DND-41 (cell line): ENCODE data around the gene ONECUT1.

Source experiments
- ATAC-seq: fragments of 200-7000 bp; cut with Tn5 transposase; 3 replicates; pipeline ENCODE4 v1.9.1; 2021; ENCODE audit warnings: low read depth; ENCODE audit not compliant: insufficient read depth
- DNase-seq: peaks from one replicate; pipeline ENCODE4 v3.0.0-alpha.2; 2020
- H2AFZ ChIP-seq: 2 replicates; pipeline ENCODE4 v1.6.0; 2012; ENCODE audit warnings: low read depth, low read length
- H3K27ac ChIP-seq: 2 replicates; pipeline ENCODE4 v1.5.1; 2012; ENCODE audit warnings: low read length, inconsistent platforms
- H3K27me3 ChIP-seq: fragments of 200-600 bp; sonication (generic); 2 replicates; pipeline ENCODE4 v1.6.0; 2012; ENCODE audit warnings: low read length, mild to moderate bottlenecking, inconsistent platforms; ENCODE audit not compliant: insufficient read depth, poor library complexity
- H3K36me3 ChIP-seq: 2 replicates; pipeline ENCODE4 v1.5.1; 2012; ENCODE audit warnings: low read length, inconsistent platforms; ENCODE audit not compliant: insufficient read depth
- H3K4me1 ChIP-seq: 2 replicates; pipeline ENCODE4 v1.5.1; 2012; ENCODE audit warnings: mild to moderate bottlenecking, low read length; ENCODE audit not compliant: insufficient read depth
- H3K4me2 ChIP-seq: 2 replicates; pipeline ENCODE4 v1.6.0; 2012; ENCODE audit warnings: mild to moderate bottlenecking, moderate library complexity, low read length, inconsistent platforms; ENCODE audit not compliant: insufficient read depth
- H3K4me3 ChIP-seq, 2 experiments: fragments of 200-600 bp in 1 of 2; shearing (Covaris generic) in 1 of 2; 2 replicates each; pipeline ENCODE4 v1.5.1; 2012 to 2016; ENCODE audit warnings: inconsistent platforms in 2 of 2, low read length in 2 of 2, mild to moderate bottlenecking in 2 of 2, low read depth in 1 of 2, moderate library complexity in 1 of 2
- H3K79me2 ChIP-seq: 2 replicates; pipeline ENCODE4 v1.6.0; 2012; ENCODE audit warnings: low read length, inconsistent platforms; ENCODE audit not compliant: insufficient read depth
- H3K9ac ChIP-seq: 2 replicates; pipeline ENCODE4 v1.6.0; 2012; ENCODE audit warnings: low read depth, mild to moderate bottlenecking, inconsistent platforms, low read length, moderate library complexity
- H3K9me3 ChIP-seq: 2 replicates; pipeline ENCODE4 v1.5.1; 2012; ENCODE audit warnings: low read length, moderate library complexity, mild to moderate bottlenecking, inconsistent platforms; ENCODE audit not compliant: insufficient read depth, severe bottlenecking
- H4K20me1 ChIP-seq: 2 replicates; pipeline ENCODE4 v1.6.0; 2012; ENCODE audit warnings: low read length; ENCODE audit not compliant: insufficient read depth
- CTCF ChIP-seq: IDR thresholded peaks from 2 replicates; pipeline ENCODE4 v1.5.1; 2012; ENCODE audit warnings: borderline replicate concordance, low read length, moderate library complexity, mild to moderate bottlenecking; ENCODE audit not compliant: poor library complexity, severe bottlenecking; ENCODE audit errors: extremely low read depth
- EZH2 ChIP-seq: IDR thresholded peaks from 3 replicates; pipeline ENCODE4 v1.6.1; 2012; ENCODE audit warnings: borderline replicate concordance, low read depth, mild to moderate bottlenecking, moderate library complexity, low read length, inconsistent platforms; ENCODE audit not compliant: severe bottlenecking

The ONECUT1 gene

GRCh38 chr15:52783191-52783829 lies 6.8 kb downstream of the ONECUT1 start:
- Histone ChIP-seq H3K4me1 (no peaks in the 10 kb centered on the region), H3K36me3 (no peaks in the 10 kb centered on the region), H3K4me2 (no peak overlapping the region), H4K20me1 (no peaks in the 10 kb centered on the region), H3K79me2 (no peaks in the 10 kb centered on the region), H3K9ac (no peak overlapping the region), H2AFZ (no peak overlapping the region), H3K27me3 (no peaks in the 10 kb centered on the region), H3K27ac (no peak overlapping the region), H3K4me3 (no peak overlapping the region), H3K9me3 (peaks cover 2% of the 10 kb centered on the region)
- TF ChIP-seq EZH2 (no peak), CTCF (no peak)
- DNase-seq (no peak), ATAC-seq (no peak)

GRCh38 chr15:52782514-52782913 lies 7.6 kb downstream of the ONECUT1 start:
- H4K20me1 ChIP-seq: no peaks in the 10 kb centered on the region
- H3K4me3 ChIP-seq: no peak overlapping the region
- no peaks in the 10 kb centered on the region for H3K79me2 ChIP-seq
- H3K4me2 ChIP-seq: no peak overlapping the region
- H3K9me3 ChIP-seq: no peaks in the 10 kb centered on the region
- H3K27me3 ChIP-seq: no peaks in the 10 kb centered on the region
- ATAC-seq (no peak), DNase-seq (no peak)
- TF ChIP-seq CTCF (no peak), EZH2 (no peak)
- no peak overlapping the region for H3K27ac ChIP-seq
- H3K4me1 ChIP-seq: no peaks in the 10 kb centered on the region
- H3K9ac ChIP-seq: no peak overlapping the region
- H2AFZ ChIP-seq: no peak overlapping the region
- H3K36me3 ChIP-seq: no peaks in the 10 kb centered on the region

- TF ChIP-seq EZH2 (no peak), CTCF (peak; percentile 94)
- Histone ChIP-seq H2AFZ (no peak overlapping the region), H4K20me1 (no peaks in the 10 kb centered on the region), H3K36me3 (no peaks in the 10 kb centered on the region), H3K4me2 (peak overlapping the region; percentile 29; the same call in 1 of the 2 replicates), H3K9me3 (no peaks in the 10 kb centered on the region), H3K27me3 (no peaks in the 10 kb centered on the region), H3K27ac (no peak overlapping the region), H3K4me1 (no peaks in the 10 kb centered on the region), H3K9ac (no peak overlapping the region), H3K79me2 (no peaks in the 10 kb centered on the region), H3K4me3 (no peak overlapping the region)
- ATAC-seq (peak; percentile 78), DNase-seq (peak; percentile 69)
These were observed 9.8 kb downstream of the ONECUT1 start for GRCh38 chr15:52780172-52780980.
